GM13976 (cell line): ENCODE results near the gene SF3B3.
"Not testable (repeated sequence)": the region's sequence is repeated elsewhere in the genome, so short reads cannot be mapped to it uniquely, and the experiment has no call there.

Experiments
- DNase-seq: peaks from one replicate; pipeline ENCODE4 v3.0.0; 2012; ENCODE audit warnings: low spot score
- CTCF ChIP-seq: IDR thresholded peaks from 2 replicates; pipeline ENCODE4 v1.5.1; 2012; ENCODE audit warnings: borderline replicate concordance, mild to moderate bottlenecking; ENCODE audit not compliant: insufficient read depth; ENCODE audit errors: extremely low read depth, missing control alignments, control extremely low read depth
- in situ Hi-C: fragments of 300-500 bp; cut with MboI; formaldehyde crosslinking; loops from one replicate; pipeline ENCODE4 v1.12.0; 2022; ENCODE audit warnings: low sequenced_read_pairs, mixed read lengths, inconsistent platforms; ENCODE audit not compliant: unreplicated experiment

Gene SF3B3

GRCh38 chr16:70611785-70612303, 88.2 kb downstream of the SF3B3 start:
- in situ Hi-C loops = no loop called here
- no peak for DNase-seq
- TF ChIP-seq CTCF = no peak

GRCh38 chr16:70612931-70613330, 89.3 kb downstream of the SF3B3 start:
- in situ Hi-C loops = no loop called here
- DNase-seq = no peak
- no peak for TF ChIP-seq CTCF

GRCh38 chr16:70614208-70614951, 90.8 kb downstream of the SF3B3 start:
- in situ Hi-C loops = no loop called here
- no peak for TF ChIP-seq CTCF
- no peak for DNase-seq

- no peak for DNase-seq
- no peak for TF ChIP-seq CTCF
- in situ Hi-C loops = no loop called here
Measured at GRCh38 chr16:70615945-70616344, 92.3 kb downstream of the SF3B3 start.

- DNase-seq, in situ Hi-C loops: not testable (repeated sequence)
Measured at GRCh38 chr16:70621864-70622263, 98.2 kb downstream of the SF3B3 start.
